Stimulated activated CD4-positive, alpha-beta T cell treated with anti-CD3 and anti-CD28 coated beads, TNF-alpha, amount 100 ng/mL, for 48 hours (primary cell): Measurements from ENCODE around the gene S100P.
"Not testable (repeated sequence)": the region's sequence is repeated elsewhere in the genome, so short reads cannot be mapped to it uniquely, and the experiment has no call there.

Experiments used
- DNase-seq, 3 donors: peaks; one replicate each; pipeline ENCODE4 v3.0.0-alpha.2; 2020; ENCODE audit warnings: low read depth in 3 of 3

The S100P gene

DNA sequence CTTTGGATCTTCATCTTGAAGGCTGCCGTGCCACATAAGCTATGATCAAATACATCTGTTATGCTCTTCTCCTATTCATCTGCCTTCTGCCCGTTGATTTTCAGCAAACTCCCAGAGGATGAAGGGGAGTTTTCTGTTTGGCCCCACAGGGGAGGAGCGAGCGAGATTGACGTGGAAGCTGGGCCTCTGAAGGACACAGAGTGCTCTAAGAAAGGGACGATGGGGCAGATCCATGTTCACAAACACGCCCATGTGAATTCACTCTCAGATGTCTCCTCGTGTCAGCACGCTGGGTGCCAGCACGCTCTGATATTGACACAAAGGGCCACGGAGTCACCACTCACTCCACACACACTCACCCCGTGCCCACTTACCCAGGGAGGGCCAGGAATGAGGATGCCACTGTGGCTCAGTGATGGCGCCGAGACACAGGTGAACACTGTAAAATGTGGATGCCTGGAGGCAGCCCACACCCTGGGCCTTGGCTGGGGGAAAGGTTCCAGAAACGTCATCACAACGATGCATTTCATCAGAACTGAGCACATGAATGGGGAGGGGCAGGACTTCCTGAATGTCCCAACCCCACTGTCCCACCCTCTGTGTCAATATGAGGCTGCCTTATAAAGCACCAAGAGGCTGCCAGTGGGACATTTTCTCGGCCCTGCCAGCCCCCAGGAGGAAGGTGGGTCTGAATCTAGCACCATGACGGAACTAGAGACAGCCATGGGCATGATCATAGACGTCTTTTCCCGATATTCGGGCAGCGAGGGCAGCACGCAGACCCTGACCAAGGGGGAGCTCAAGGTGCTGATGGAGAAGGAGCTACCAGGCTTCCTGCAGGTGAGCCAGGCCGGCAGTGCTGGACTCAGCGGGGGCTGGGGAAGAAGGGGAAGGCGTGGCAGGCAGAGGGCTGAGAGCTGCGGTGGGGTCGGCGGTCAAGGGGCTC, at the start of gene S100P:
TSS of gene S100P (plus strand) at position 648 of the 946 bp plus-strand sequence. CDS start at position 703, 55 bp downstream.
- DNase-seq: no peak

GRCh38 chr4:6644792-6645530, 48.7 kb upstream of the S100P start:
- DNase-seq: no peak

DNA sequence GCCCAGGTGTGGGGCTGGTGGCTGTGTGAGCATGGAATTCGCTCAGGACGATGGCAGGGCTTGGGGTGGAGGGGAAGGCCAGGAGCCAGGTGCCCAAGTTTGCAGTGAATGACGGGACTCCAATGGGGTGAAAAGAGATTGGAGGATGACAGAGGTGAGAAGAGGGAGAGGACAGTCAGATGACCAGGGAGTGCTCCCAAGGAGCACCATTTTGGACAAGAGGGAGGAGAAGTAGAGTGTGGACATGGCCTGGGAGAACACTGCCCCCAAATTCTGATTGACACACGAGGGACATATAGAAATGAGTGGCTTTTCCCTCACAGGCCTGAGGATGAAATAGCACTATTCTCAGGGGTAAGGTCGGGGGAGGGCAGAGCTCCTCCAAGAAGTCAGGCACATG, 46.5 kb upstream of the S100P start:
- DNase-seq: no peak

- no peak for DNase-seq
Observed at GRCh38 chr4:6647582-6648230, 46.0 kb upstream of the S100P start.

- DNase-seq: no peak
Observed at GRCh38 chr4:6649216-6649615, 44.5 kb upstream of the S100P start.

DNA sequence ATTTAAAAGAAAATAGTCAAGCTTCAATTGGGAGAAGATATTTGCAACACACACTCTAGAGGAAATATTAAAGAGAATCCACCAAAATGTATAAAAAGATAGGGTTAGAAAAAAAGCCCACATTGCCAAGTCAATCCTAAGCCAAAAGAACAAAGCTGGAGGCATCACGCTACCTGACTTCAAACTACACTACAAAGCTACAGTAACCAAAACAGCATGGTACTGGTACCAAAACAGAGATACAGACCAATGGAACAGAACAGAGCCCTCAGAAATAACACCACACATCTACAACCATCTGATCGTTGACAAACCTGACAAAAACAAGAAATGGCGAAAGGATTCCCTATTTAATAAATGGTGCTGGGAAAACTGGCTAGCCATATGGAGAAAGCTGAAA, 39.5 kb upstream of the S100P start:
- not testable (repeated sequence) for DNase-seq

DNA sequence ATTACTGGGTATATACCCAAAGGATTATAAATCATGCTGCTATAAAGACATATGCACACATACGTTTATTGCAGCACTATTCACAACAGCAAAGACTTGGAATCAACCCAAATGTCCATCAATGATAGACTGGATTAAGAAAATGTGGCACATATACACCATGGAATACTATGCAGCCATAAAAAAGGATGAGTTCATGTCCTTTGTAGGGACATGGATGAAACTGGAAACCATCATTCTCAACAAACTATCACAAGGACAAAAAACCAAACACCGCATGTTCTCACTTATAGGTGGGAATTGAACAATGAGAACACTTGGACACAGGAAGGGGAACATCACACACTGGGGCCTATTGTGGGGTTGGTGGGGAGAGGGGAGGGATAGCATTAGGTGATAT, 38.4 kb upstream of the S100P start:
- not testable (repeated sequence) for DNase-seq

- no peak for DNase-seq
Observed at GRCh38 chr4:6655924-6656323, 37.8 kb upstream of the S100P start.

- no peak for DNase-seq
Observed at GRCh38 chr4:6657242-6658208, 36.2 kb upstream of the S100P start.

DNA sequence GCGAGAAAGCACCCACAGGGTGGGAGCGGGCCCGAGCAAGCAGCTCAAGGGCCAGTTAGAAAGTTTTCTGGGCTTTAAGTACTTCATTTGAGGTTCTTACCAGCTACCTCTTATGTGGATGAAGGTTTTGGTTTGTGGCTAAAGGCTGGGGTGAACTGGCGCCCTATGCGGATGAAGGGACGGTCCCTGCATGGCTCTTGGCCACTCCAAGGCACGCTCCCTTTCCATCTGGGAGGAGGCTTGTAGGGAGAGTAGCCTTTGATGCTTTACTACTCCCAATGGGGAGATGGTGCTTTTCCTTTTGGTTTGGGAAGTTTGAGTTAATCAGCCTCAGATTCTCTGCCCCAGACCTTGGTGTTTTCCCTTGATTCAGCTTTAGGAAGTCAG, 35.5 kb upstream of the S100P start:
- no peak for DNase-seq

DNA sequence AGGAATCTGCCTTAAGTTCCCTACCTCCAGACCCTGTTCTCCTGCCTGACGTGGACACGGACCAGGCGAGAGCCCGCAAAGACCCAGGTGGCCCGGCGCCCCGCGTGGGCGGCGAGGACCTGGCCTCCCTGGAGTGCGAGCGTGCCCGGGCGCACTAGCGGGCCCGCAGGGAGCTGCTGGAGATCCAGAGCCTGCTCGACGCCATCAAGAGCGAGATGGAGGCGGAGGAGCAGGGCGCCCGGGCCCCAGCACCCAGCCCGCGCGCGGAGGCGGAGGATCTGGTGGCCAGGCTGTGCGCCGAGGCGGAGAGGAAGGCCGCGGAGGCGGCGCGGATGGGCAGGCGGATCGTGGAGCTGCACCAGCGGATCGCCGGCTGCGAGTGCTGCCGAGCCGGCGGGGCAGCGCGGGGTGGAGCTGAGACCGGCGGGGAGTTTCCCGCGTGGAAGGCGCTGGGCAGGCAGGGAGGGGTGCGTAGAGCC, 35.0 kb upstream of the S100P start:
- DNase-seq: peak in 1 of 3 donors; percentile 33

GRCh38 chr4:6659897-6660296, 33.8 kb upstream of the S100P start:
- DNase-seq: no peak

DNA sequence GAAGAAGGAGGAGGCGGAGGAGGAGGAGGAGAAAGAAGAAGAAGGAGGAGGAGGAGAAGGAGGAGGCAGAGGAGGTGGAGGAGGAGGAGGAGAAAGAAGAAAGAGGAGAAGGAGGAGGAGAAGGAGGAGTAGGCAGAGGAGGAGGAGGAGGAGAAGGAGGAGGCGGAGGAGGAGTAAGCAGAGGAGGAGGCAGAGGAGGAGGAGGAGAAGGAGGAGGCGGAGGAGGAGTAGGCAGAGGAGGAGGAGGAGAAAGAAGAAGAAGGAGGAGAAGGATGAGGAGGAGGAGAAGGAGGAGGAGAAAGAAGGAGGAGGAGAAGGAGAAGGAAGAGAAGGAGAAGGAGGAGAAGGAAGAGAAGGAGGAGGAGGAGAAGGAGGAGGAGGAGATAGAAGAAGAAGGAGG, 33.2 kb upstream of the S100P start:
- no peak for DNase-seq

GRCh38 chr4:6662591-6662990, 31.1 kb upstream of the S100P start:
- DNase-seq: no peak

GRCh38 chr4:6663596-6664393, 29.9 kb upstream of the S100P start:
- no peak for DNase-seq

DNA sequence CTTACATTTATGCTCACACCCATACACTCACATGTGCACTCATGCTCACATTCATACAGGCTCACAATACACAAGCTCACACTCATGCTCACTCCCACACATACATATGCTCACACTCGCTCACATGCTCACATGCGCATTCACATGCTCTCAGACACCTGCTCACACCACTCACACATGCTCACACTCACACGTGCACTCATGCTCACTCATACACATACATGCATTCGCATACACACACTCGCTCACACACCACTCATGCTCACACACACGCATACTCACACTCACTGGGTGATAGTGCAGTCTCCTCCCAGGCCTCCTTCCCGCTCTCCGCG, 28.4 kb upstream of the S100P start:
- DNase-seq: no peak

- no peak for DNase-seq
Observed at GRCh38 chr4:6668391-6668790, 25.3 kb upstream of the S100P start.

- no peak for DNase-seq
Observed at GRCh38 chr4:6671648-6672047, 22.0 kb upstream of the S100P start.

DNA sequence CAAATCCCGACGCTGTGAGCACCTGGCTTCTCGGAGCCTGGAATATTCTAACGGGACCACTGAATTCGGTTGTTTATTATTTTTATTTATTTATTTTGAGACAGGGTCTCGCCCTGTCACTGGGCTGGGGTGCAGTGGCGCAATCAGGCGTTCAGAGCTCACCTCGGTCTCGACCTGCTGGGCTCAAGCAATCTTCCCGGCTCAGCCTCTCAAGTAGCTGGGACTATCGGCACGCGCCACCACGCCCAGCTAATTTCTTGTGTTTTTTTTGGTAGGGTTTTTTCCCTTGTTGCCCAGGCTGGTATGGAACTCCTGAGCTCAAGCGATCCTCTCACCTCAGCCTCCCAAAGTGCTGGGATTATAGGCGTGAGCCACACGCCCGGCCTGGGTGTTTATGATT, 21.5 kb upstream of the S100P start:
- DNase-seq: no peak

DNA sequence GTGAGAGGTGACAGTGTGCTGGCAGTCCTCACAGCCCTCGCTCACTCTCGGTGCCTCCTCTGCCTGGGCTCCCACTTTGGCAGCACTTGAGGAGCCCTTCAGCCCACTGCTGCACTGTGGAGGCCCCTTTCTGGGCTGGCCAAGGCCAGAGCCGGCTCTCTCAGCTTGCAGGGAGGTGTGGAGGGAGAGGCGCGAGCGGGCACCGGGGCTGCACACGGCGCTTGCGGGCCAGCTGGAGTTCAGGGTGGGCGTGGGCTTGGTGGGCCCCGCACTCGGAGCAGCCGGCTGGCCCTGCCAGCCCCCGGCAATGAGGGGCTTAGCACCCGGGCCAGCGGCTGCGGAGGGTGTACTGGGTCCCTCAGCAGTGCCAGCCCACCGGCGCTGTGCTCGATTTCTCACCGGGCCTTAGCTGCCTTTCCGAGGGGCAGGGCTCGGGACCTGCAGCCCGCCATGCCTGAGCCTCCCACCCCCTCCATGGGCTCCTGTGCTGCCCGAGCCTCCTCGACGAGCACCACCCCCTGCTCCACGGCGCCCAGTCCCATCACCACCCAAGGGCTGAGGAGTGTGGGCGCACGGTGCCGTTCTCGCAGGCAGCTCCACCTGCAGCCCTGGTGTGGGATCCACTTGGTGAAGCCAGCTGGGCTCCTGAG, 21.0 kb upstream of the S100P start:
- DNase-seq: not testable (repeated sequence)
